ENCODE results near the gene RIPOR3.

GRCh38 chr20:50582591-50583234, 108.6 kb downstream of the RIPOR3 start:
- TF ChIP-seq CTCF (IDR thresholded peaks at IDR 0.05; ENCODE audit: low read depth, low read length), result no peak
- no peak for TF ChIP-seq EZH2phosphoT487 (IDR thresholded peaks at IDR 0.05; ENCODE audit: low read depth)

Measured in OCI-LY3 (cell line).